SH-SY5Y (cell line): ENCODE results near the gene CD99.

Experiments
- GATA2 ChIP-seq: IDR thresholded peaks from 2 replicates; pipeline ENCODE4 v1.6.1; 2011; ENCODE audit warnings: mild to moderate bottlenecking, low read depth, low read length
- GATA3 ChIP-seq: IDR thresholded peaks from 2 replicates; pipeline ENCODE4 v1.6.1; 2011; ENCODE audit warnings: low read depth, mild to moderate bottlenecking, low read length, moderate library complexity

GRCh38 chrX:2650037-2650436 lies 41.1 kb upstream of the CD99 start:
- TF ChIP-seq GATA3 (no peak), GATA2 (no peak)
